GM18519 (cell line): ENCODE data around the gene SERPINC1.
"Not testable (repeated sequence)": the region's sequence is repeated elsewhere in the genome, so short reads cannot be mapped to it uniquely, and the experiment has no call there.

Experiments
- ATAC-seq: cut with Tn5 transposase; IDR thresholded peaks from one replicate; pipeline ENCODE4 v1.9.1; 2021; ENCODE audit warnings: mild to moderate bottlenecking, moderate library complexity; ENCODE audit not compliant: unreplicated experiment, low FRiP score

SERPINC1 gene

DNA sequence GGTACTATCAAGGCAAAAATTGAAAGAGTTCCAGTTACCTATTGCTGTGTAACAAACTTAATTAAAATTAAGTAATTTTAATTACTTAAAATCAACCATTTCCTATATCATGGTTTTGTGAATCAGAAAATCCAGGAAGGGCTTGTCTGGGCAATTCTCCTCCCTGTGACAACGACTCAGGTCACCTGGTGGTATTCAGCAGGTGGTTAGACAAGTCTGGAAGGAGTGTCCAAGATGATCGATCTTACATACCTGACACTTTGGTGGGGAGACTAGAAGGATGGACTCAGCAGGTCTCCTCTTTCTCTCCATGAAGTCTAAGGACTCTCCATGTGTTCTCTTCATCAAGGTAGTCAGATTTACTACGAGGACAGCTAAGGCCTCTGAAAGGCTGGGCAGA is 22.9 kb downstream of the SERPINC1 start:
- ATAC-seq = no peak

GRCh38 chr1:173893611-173894010 is 23.5 kb downstream of the SERPINC1 start:
- no peak for ATAC-seq

DNA sequence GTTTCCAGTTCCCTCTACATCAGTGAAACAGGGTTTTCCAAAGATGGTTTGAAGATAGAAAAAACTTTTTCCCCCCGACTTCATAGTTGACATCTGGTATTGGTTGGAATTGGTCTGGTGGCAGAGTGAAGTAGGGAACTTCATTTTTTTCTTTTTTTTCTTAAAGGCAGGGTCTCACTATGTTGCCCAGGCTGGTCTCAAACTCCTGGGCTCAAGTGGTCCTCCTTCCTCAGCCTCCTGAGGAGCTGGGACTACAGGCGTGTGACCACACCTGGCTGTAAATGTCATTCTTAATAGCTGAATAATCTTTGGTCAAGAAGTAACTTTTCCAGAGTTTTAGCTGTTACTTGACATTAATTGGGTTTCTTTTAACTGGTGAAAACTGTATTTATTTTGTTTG is 27.2 kb downstream of the SERPINC1 start:
- no peak for ATAC-seq

GRCh38 chr1:173888749-173889148 is 28.4 kb downstream of the SERPINC1 start:
- no peak for ATAC-seq

- no peak for ATAC-seq
Measured at GRCh38 chr1:173887627-173888026, 29.5 kb downstream of the SERPINC1 start.

GRCh38 chr1:173886746-173887611 is 30.1 kb downstream of the SERPINC1 start:
- no peak for ATAC-seq

GRCh38 chr1:173884701-173885100 is 32.4 kb downstream of the SERPINC1 start:
- ATAC-seq = no peak

GRCh38 chr1:173881117-173881516 is 36.0 kb downstream of the SERPINC1 start:
- ATAC-seq = not testable (repeated sequence)

GRCh38 chr1:173878251-173878650 is 38.9 kb downstream of the SERPINC1 start:
- no peak for ATAC-seq

DNA sequence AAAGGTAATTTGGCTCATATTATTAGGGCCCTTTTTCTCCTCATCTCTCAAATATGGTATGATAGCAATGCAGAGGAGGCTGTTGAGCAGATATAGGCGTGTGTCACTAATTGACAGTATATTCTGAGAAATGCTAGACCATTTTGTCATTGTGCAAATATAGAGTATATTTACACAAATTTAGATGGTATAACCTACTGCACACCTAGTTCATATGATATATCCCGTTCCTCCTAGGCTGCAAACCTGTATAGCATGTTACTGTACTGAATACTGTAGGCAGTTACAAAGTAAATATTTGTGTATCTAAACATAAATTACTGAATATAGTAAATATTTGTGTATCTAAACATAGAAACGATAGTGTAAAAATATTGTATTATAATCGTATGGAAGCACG is 40.4 kb downstream of the SERPINC1 start:
- no peak for ATAC-seq

DNA sequence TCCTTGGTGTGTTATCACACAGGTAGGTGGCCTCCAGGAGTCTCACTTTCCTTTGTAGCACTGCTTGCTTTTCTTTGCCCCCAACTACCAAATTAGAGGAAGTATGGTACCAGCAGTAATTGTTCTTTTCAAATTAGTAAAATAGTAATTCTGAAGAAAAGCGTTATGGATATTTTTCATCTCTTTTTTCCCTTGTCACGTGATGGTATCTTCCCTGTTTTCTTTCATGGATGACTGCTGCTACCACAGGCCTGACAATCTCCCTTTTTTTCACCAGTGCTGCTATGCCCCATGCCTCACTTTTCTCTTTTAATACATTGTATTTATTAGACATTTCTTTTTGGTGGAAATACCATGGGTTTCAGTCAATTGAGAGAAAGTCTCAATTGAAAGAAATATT is 45.6 kb downstream of the SERPINC1 start:
- no peak for ATAC-seq

- ATAC-seq = no peak
Measured at GRCh38 chr1:173871091-173871490, 46.0 kb downstream of the SERPINC1 start.

DNA sequence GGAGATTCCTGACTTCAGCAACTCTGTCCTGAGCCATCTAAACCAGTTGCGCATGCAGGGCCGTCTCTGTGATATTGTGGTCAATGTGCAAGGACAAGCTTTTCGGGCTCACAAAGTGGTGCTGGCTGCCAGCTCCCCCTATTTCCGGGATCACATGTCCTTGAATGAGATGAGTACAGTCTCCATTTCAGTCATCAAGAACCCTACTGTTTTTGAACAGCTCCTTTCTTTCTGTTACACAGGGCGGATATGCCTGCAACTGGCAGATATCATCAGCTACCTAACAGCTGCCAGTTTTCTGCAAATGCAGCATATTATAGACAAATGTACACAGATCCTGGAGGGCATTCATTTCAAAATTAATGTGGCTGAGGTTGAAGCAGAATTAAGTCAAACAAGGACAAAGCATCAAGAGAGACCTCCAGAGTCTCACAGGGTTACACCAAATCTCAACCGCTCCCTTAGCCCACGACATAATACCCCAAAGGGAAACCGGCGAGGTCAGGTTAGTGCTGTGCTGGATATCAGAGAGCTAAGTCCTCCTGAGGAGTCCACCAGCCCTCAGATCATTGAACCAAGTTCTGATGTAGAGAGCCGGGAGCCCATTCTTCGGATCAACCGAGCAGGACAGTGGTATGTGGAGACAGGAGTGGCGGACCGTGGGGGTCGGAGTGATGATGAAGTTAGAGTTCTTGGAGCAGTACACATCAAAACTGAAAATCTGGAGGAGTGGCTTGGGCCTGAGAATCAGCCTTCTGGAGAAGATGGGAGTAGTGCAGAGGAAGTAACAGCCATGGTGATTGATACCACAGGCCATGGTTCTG is 46.7 kb downstream of the SERPINC1 start:
- no peak for ATAC-seq

GRCh38 chr1:173869021-173869359 is 48.1 kb downstream of the SERPINC1 start:
- ATAC-seq = no peak

- ATAC-seq = peak; percentile 30
Measured at GRCh38 chr1:173868266-173869020, 48.7 kb downstream of the SERPINC1 start, which contains the start of gene ZBTB37. Gene ZBTB37 (plus strand): TSS chr1:173868380. CDS start chr1:173870226, 1,846 bp downstream.

DNA sequence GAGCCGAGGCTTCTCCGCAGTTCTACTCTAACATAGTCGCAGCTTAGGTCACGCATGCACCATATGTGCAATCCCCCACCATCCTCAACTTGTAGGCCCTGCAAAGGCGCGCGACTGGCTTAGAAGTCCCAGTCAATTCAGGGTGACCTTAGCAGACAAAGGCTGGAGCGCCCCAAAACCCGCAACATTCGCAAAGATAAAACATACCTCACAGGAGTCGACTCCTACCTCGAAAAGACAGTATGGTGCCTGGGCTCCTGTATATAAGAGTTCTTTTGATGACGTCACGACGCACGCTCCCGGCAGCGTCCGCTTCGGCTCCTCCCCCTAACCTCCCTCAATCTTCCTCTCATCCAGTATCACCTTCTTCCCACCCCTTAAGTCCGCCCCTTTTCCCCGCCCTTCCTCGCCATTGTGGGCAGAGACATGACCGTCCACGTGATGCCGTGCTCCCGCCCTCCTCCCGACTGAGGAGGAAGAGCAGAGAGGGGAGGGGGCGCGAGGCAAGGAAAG is 49.3 kb downstream of the SERPINC1 start, which contains the start of gene GAS5:
GAS5 (minus strand) TSS at position 237 of the 513 bp plus-strand sequence.
- ATAC-seq = peak; percentile 47

- ATAC-seq = no peak
Measured at GRCh38 chr1:173867141-173867752, 49.9 kb downstream of the SERPINC1 start.

DNA sequence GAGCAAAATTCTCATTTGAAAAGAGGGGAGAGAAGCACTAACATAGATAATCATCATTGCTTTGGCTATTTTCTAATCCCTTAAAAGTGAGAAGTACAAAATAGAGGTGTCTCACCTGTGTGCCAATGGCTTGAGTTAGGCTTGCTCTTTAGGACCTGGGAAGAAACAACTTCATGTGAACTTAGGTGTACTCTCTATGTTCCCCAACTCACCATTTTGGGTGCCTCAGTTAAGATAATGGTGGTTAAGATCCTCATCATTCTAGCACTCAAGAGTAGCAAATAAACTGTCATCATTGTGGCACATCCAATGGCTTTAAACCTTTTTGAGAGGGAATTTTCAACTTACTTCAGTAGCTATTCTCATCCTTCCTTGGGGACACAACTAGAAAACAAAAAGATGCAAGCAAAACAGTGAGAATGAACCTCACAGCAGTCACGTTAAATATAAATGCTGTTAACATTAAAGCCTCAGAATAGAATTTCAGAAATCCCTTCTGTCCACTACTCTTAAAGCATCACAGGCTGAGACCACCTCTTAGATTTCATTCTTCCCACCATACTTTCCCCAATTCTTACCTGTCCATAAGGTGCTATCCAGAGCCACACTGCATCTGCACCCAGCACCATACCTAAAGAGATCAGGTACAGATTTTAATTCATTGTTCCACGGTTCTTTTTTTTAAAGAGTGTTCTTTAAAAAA is 50.6 kb downstream of the SERPINC1 start:
- ATAC-seq = no peak

DNA sequence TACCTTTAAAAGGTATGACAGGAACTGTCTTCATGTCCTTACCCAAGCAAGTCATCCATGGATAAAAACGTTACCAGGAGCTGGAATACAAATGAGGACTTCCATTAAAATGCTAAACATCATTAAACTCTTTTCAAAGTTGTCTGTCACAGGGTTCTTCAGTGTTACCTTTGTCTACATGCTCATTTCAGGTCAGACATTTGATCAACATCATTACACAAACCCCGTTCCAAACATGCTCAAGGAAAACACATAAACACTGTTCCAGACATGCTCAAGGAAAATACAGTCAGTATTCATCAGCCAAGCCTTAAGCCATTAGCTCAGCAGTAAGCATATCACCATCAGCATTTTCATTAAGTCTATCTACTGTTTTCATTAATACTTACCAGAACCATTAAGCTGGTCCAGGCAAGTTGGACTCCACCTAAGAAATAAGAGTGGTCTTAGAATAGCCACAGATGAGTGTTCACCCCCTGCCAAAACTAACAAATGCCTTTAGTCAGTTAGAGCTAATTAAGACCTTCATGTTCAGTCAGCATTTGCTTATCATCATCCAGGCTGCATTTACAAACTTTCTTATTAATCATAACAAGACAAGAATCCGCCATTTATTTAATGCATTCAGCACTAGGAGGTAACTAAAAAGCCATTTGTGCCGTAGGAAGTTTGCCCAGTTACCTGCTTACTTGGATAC is 51.5 kb downstream of the SERPINC1 start:
- no peak for ATAC-seq
